HepG2 (cell line): ENCODE measurements around the gene SH2D5. TPM values are rescaled to one million over a fixed set of nuclear protein-coding genes. Genes with fewer than 3 reads are reported as not detected.

Source experiments
- ATAC-seq: fragments of 200-7000 bp; cut with Tn5 transposase; 3 replicates; pipeline ENCODE4 v1.9.1; 2020; ENCODE audit warnings: mild to moderate bottlenecking, moderate library complexity
- BruUV-seq: library from RNA; stranded (reverse); fragments of 400-500 nt; replicated peaks from 2 replicates; lab custom pipeline; 2021; lab: Mats Ljungman, UMichigan
- CTCF ChIA-PET: fragments of 300-600 bp; formaldehyde crosslinking; extraction: SDS; loops from one replicate; lab custom pipeline; 2021; ENCODE audit warnings: low total read pairs, inconsistent platforms, low intra/inter-chr PET ratio; lab: Yijun Ruan, JAX
- POLR2A ChIA-PET: fragments of 350-600 bp; sonication (Branson Sonifier 250); formaldehyde crosslinking; loops from one replicate; lab custom pipeline; 2020; ENCODE audit warnings: antibody characterized with exemption, inconsistent platforms; lab: Yijun Ruan, JAX
- DNase-seq: peaks from one replicate; pipeline ENCODE4 v3.0.0-alpha.2; 2015; ENCODE audit warnings: low spot score
- FAIRE-seq: peaks from 3 replicates; lab custom pipeline; 2011; peaks lifted over from hg19 to GRCh38; lab: Jason Lieb, UNC
- H2AFZ ChIP-seq: one replicate; pipeline ENCODE4 v1.6.1; 2011; ENCODE audit warnings: low read length, inconsistent platforms
- H3K27ac ChIP-seq: fragments of 300-600 bp; 3 replicates; pipeline ENCODE4 v1.8.0; 2011; ENCODE audit warnings: mixed run types, mild to moderate bottlenecking, mixed read lengths, low read length, inconsistent platforms; ENCODE audit not compliant: insufficient read depth; ENCODE audit errors: extremely low read length
- H3K27me3 ChIP-seq, 2 experiments: fragments of 200-600 bp in 1 of 2; 2 replicates in 1 of 2; 3 replicates in 1 of 2; pipeline versions ENCODE4 v1.6.0 to v1.8.0; 2011; ENCODE audit warnings: low read length in 2 of 2, mild to moderate bottlenecking in 2 of 2, moderate library complexity in 2 of 2, inconsistent platforms in 1 of 2; ENCODE audit not compliant: insufficient read depth in 2 of 2, control insufficient read depth in 1 of 2
- H3K36me3 ChIP-seq, 2 experiments: fragments of 200-600 bp in 1 of 2; replicated peaks in 1 of 2; 2 replicates in 1 of 2; 3 replicates in 1 of 2; pipeline versions ENCODE4 v1.5.1 to v1.8.0; 2011; ENCODE audit warnings: low read length in 2 of 2, inconsistent platforms in 1 of 2; ENCODE audit not compliant: insufficient read depth in 2 of 2, control insufficient read depth in 1 of 2
- H3K4me1 ChIP-seq: 2 replicates; pipeline ENCODE4 v1.5.1; 2012; ENCODE audit warnings: low read length, inconsistent platforms; ENCODE audit not compliant: insufficient read depth
- H3K4me2 ChIP-seq: 2 replicates; pipeline ENCODE4 v1.6.0; 2011; ENCODE audit warnings: low read depth, low read length, inconsistent platforms
- H3K4me3 ChIP-seq, 3 experiments: fragments of 200-600 bp in 1 of 3; sonication (generic), shearing (Covaris generic) in 1 of 3; replicated peaks in 1 of 3; 2 replicates each; pipeline ENCODE4 v1.5.1; 2011 to 2016; ENCODE audit warnings: low read length in 3 of 3, inconsistent platforms in 2 of 3, low read depth in 2 of 3, mild to moderate bottlenecking in 2 of 3, control low read depth in 1 of 3, mixed read lengths in 1 of 3; ENCODE audit not compliant: insufficient read depth in 1 of 3
- H3K79me2 ChIP-seq: one replicate; pipeline ENCODE4 v1.6.1; 2011; ENCODE audit warnings: low read length, inconsistent platforms; ENCODE audit not compliant: insufficient read depth
- H3K9ac ChIP-seq: 2 replicates; pipeline ENCODE4 v1.6.0; 2011; ENCODE audit warnings: mild to moderate bottlenecking, low read depth, low read length, inconsistent platforms; ENCODE audit not compliant: insufficient read depth
- H3K9me3 ChIP-seq: 2 replicates; pipeline ENCODE4 v1.5.1; 2012; ENCODE audit warnings: mild to moderate bottlenecking, low read length
- H4K20me1 ChIP-seq: 2 replicates; pipeline ENCODE4 v1.6.0; 2011; ENCODE audit warnings: inconsistent platforms, mild to moderate bottlenecking, low read length, moderate library complexity; ENCODE audit not compliant: insufficient read depth
- CCDC6 ChIP-seq: sonication (generic); formaldehyde crosslinking; IDR thresholded peaks from 2 replicates; pipeline ENCODE4 v1.8.1; 2022; ENCODE audit warnings: mild to moderate bottlenecking, missing genetic modification reagents, moderate library complexity
- CHD4 ChIP-seq: fragments of 200-600 bp; sonication (generic); IDR thresholded peaks from 2 replicates; pipeline ENCODE4 v1.7.0; 2017; ENCODE audit warnings: mild to moderate bottlenecking, low read length, borderline replicate concordance
- HCFC1 ChIP-seq: fragments of 150-350 bp; IDR thresholded peaks from 2 replicates; pipeline ENCODE4 v1.6.1; 2014; ENCODE audit warnings: low read depth, low read length
- MYNN ChIP-seq: sonication (generic); formaldehyde crosslinking; IDR thresholded peaks from 2 replicates; pipeline ENCODE4 v1.4.0; 2020; ENCODE audit warnings: mild to moderate bottlenecking, low read depth, missing genetic modification reagents
- NKX3-1 ChIP-seq: sonication (generic); formaldehyde crosslinking; IDR thresholded peaks from 2 replicates; pipeline ENCODE4 v1.5.0; 2020; ENCODE audit warnings: missing genetic modification reagents
- PPARG ChIP-seq: conservative IDR thresholded peaks from 2 replicates; pipeline ENCODE4 v1.6.1; 2016; ENCODE audit warnings: missing biosample characterization, missing genetic modification reagents
- PREB ChIP-seq: sonication (generic); formaldehyde crosslinking; IDR thresholded peaks from 2 replicates; pipeline ENCODE4 v1.4.0; 2020; ENCODE audit warnings: missing genetic modification reagents
- TCF7L2 ChIP-seq: IDR thresholded peaks from 2 replicates; pipeline ENCODE4 v1.6.1; 2011; ENCODE audit warnings: mild to moderate bottlenecking, low read depth, low read length, moderate library complexity
- ZMAT3 ChIP-seq: sonication (generic); formaldehyde crosslinking; conservative IDR thresholded peaks from 2 replicates; pipeline ENCODE4 v1.7.0; 2021; ENCODE audit warnings: missing genetic modification reagents
- ZNF101 ChIP-seq: sonication (generic); formaldehyde crosslinking; IDR thresholded peaks from 2 replicates; pipeline ENCODE4 v1.4.0; 2020; ENCODE audit warnings: mild to moderate bottlenecking, low read depth, missing genetic modification reagents, borderline replicate concordance
- ZNF20 ChIP-seq: sonication (generic); formaldehyde crosslinking; IDR thresholded peaks from 2 replicates; pipeline ENCODE4 v1.4.0; 2020; ENCODE audit warnings: mild to moderate bottlenecking, moderate library complexity, missing genetic modification reagents
- ZNF235 ChIP-seq: sonication (generic); formaldehyde crosslinking; IDR thresholded peaks from 2 replicates; pipeline ENCODE4 v1.8.1; 2023; ENCODE audit warnings: mild to moderate bottlenecking, missing genetic modification reagents, borderline replicate concordance
- ZNF383 ChIP-seq: sonication (generic); formaldehyde crosslinking; IDR thresholded peaks from 2 replicates; pipeline ENCODE4 v1.4.0; 2020; ENCODE audit warnings: missing genetic modification reagents, mild to moderate bottlenecking, borderline replicate concordance
- ZNF501 ChIP-seq: sonication (generic); formaldehyde crosslinking; IDR thresholded peaks from 2 replicates; pipeline ENCODE4 v1.5.1; 2020; ENCODE audit warnings: mild to moderate bottlenecking, moderate library complexity, missing genetic modification reagents
- WGBS: methylation state at CpG from one replicate; pipeline ENCODE4 v1.1.6; 2017; ENCODE audit warnings: low lambda C conversion rate; 5-methylcytosine and 5-hydroxymethylcytosine counted together
- in situ Hi-C: cut with HindIII; loops from 2 replicates; pipeline ENCODE4 v1.10.0; 2017; ENCODE audit warnings: low pct_unique_long_range_greater_than_20kb; ENCODE audit not compliant: extremely low pct_ligation_motif_present
- intact Hi-C: fragments of 100-400 bp; cut with micrococcal nuclease; formaldehyde crosslinking; loops from one replicate; pipeline ENCODE4 v1.10.0; 2022; ENCODE audit not compliant: unreplicated experiment
- polyA plus RNA-seq, 8 experiments: library from polyadenylated mRNA; depleted of rRNA in 3 of 8; stranded (reverse) in 7 of 8; unstranded in 1 of 8; fragments of >200 nt; fragmentation: Illumina TruSeq in 4 of 8; extraction: Trizol in 4 of 8; gene quantifications; 2 replicates each; pipeline versions ENCODE4 v1.2.1 to v1.2.3, GENCODE V29; 2011 to 2016; ENCODE audit warnings: low read depth in 4 of 8, missing spikeins in 1 of 8, mixed read lengths in 1 of 8; ENCODE audit not compliant: insufficient read depth in 1 of 8
- total RNA-seq, 5 experiments: library from RNA; depleted of rRNA; stranded (reverse); fragments of >200 nt; fragmentation: Illumina TruSeq; extraction: Trizol; gene quantifications; 2 replicates each; pipeline ENCODE4 v1.2.3, GENCODE V29; 2016; ENCODE audit warnings: low read depth in 1 of 5
- TF ChIP-seq, protein P1 (sequence below): sonication (generic); formaldehyde crosslinking; IDR thresholded peaks from 2 replicates; pipeline ENCODE4 v1.8.0; 2022; ENCODE audit warnings: mild to moderate bottlenecking, missing genetic modification reagents, moderate library complexity

SH2D5 gene
- total and polyA plus RNA-seq, 2 of the 13 experiments (the other 11 are each of a cell fraction or from before 2014, with no cell fraction given), result 1.2 to 3.4 TPM

- H3K27me3 ChIP-seq, result no peaks in the 10 kb centered on the region
- no peak for ATAC-seq
- FAIRE-seq, result no peak
- H4K20me1 ChIP-seq, result no peaks in the 10 kb centered on the region
- ChIA-PET POLR2A (interaction anchor here (1.3 kb wide), 1 partner anchor 35 kb away, joined by 3 read pairs; the partner anchor contains the start of gene HP1BP3), CTCF (no interaction called here)
- WGBS, result 89% methylated on average over 3 of the region's 3 CpGs
- H3K9ac ChIP-seq, result no peak overlapping the region
- no peaks in the 10 kb centered on the region for H3K9me3 ChIP-seq
- no peak for TF ChIP-seq ZNF235
- TF ChIP-seq ZNF501, result no peak
- TF ChIP-seq PREB (CRISPR knock-in tag), result no peak
- TF ChIP-seq, protein P1, sequence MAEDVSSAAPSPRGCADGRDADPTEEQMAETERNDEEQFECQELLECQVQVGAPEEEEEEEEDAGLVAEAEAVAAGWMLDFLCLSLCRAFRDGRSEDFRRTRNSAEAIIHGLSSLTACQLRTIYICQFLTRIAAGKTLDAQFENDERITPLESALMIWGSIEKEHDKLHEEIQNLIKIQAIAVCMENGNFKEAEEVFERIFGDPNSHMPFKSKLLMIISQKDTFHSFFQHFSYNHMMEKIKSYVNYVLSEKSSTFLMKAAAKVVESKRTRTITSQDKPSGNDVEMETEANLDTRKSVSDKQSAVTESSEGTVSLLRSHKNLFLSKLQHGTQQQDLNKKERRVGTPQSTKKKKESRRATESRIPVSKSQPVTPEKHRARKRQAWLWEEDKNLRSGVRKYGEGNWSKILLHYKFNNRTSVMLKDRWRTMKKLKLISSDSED (CRISPR knock-in tag), result no peak
- TF ChIP-seq ZMAT3, result no peak
- TF ChIP-seq CHD4, result no peak
- no peak for TF ChIP-seq HCFC1
- TF ChIP-seq TCF7L2, result no peak
- TF ChIP-seq ZNF383, result no peak
- TF ChIP-seq PPARG (CRISPR knock-in tag), result no peak
- TF ChIP-seq MYNN (CRISPR knock-in tag), result no peak
- no peak for TF ChIP-seq ZNF20 (CRISPR knock-in tag)
- TF ChIP-seq NKX3-1 (CRISPR knock-in tag), result no peak
- no peak for TF ChIP-seq ZNF101 (CRISPR knock-in tag)
- TF ChIP-seq CCDC6 (CRISPR knock-in tag), result no peak
- H2AFZ ChIP-seq, result no peak overlapping the region
- no peak overlapping the region for H3K27ac ChIP-seq
- H3K79me2 ChIP-seq, result peaks cover 3% of the 10 kb centered on the region
- H3K4me1 ChIP-seq, result no peaks in the 10 kb centered on the region
- no peak for DNase-seq
- no peak overlapping the region for H3K4me2 ChIP-seq
- H3K4me3 ChIP-seq, result no peak overlapping the region
- intact Hi-C loops (no loop called here), in situ Hi-C loops (no loop called here)
- H3K36me3 ChIP-seq, result peaks cover 3 to 64% of the 10 kb centered on the region in 2 experiments; a peak in 4 of 5 replicates
- BruUV-seq, result no TSS peak
Observed at GRCh38 chr1:20751462-20751990, 19.0 kb upstream of the SH2D5 start.
